HEK293 (cell line): Measurements from ENCODE around the gene BMP5.

Source experiments
- HIC1 ChIP-seq: fragments of 450-650 bp; formaldehyde crosslinking; IDR thresholded peaks from 2 replicates; pipeline ENCODE4 v1.5.1; 2016; ENCODE audit warnings: missing biosample characterization, missing genetic modification characterization
- TCF7L2 ChIP-seq: IDR thresholded peaks from 2 replicates; pipeline ENCODE4 v1.6.1; 2011; ENCODE audit warnings: low read depth, mild to moderate bottlenecking, inconsistent platforms, low read length, moderate library complexity, borderline replicate concordance
- TSHZ1 ChIP-seq: fragments of 450-650 bp; formaldehyde crosslinking; IDR thresholded peaks from 2 replicates; pipeline ENCODE4 v1.5.1; 2016; ENCODE audit warnings: missing biosample characterization, missing genetic modification characterization, borderline replicate concordance
- ZNF155 ChIP-seq: fragments of 450-650 bp; formaldehyde crosslinking; IDR thresholded peaks from 2 replicates; pipeline ENCODE4 v1.5.1; 2016; ENCODE audit warnings: missing biosample characterization, missing genetic modification characterization
- ZNF280D ChIP-seq: fragments of 450-650 bp; formaldehyde crosslinking; IDR thresholded peaks from 2 replicates; pipeline ENCODE4 v1.5.1; 2016; ENCODE audit warnings: missing biosample characterization, missing genetic modification characterization

GRCh38 chr6:55875400-55875799 lies at the start of gene BMP5:
- TF ChIP-seq TCF7L2 = no peak
- no peak for TF ChIP-seq ZNF155 (tag by site-specific recombination)
- TF ChIP-seq ZNF280D (tag by site-specific recombination) = no peak
- TF ChIP-seq HIC1 (tag by site-specific recombination) = no peak
- TF ChIP-seq TSHZ1 (tag by site-specific recombination) = no peak
